ENCODE measurements around the gene HOXC5.
"Not testable (repeated sequence)": the region's sequence is repeated elsewhere in the genome, so short reads cannot be mapped to it uniquely, and the experiment has no call there.

The HOXC5 gene

GRCh38 chr12:54035568-54036264 lies 2.9 kb downstream of the HOXC5 start:
- no peak for DNase-seq

DNA sequence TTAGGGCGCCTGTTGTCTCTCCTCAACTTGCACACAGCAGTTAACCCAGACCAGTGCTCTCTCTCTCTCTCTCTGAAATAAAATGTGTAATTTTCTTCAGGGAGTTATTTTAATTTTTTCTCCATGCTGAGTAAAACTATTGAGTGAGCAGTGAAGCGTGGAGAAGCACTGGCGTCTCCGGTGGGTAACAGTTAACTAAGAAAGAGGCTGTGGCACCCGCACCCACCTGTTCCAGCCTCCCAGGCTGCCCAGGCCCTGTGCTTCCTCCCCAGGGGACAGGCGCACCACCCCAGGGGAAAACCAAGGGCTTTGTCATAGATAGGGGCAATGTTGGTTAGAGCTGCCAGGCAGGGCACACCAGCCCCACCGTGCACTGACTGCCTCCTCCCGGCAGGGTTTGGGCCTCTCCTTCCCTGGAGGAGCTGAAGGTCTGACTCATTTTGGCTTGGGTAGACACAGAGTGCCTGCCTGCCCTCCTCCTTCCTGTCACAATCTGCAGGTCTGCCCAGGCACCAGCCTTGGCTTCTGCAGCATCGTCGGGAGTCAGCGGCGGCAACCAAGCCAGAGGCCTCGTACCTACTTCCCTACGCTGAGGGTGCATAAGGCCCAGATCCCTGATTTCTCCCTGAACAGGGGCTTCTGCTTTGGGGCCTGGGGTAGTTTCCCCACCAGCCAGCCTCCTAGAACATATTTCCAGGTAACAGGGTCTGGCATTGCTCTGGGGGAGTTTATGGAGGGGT lies 3.9 kb downstream of the HOXC5 start:
- DNase-seq = no peak

GRCh38 chr12:54037360-54038283 lies 4.8 kb downstream of the HOXC5 start:
- DNase-seq = no peak

GRCh38 chr12:54038284-54038870 lies 5.5 kb downstream of the HOXC5 start:
- no peak for DNase-seq

DNA sequence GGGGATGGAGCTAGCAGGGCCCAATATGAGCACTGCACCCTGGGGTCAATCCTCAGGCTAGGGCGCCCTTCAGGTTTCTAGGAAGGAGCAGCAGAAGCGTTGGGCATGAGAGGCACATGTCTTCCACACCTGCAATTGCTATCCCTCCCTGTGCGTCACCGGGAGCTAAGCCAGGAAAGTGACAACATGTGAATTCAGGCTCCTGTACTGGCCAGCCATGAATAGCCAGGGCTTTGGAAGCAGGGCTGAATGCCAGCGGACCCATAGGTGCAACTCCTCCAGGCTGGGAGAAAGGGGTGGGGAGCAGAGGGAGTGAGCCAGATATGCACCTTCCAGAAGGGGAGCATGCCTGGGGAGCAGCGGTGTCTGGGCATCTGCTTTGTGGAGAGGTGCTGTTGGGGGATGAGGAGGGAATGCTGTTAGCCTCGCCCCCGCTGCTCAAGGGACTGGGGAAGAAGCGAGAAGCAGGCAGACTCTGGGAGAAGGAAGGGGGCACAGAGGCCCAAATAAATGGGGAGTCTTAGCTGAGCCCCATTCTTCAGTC lies 6.1 kb downstream of the HOXC5 start:
- no peak for DNase-seq

DNA sequence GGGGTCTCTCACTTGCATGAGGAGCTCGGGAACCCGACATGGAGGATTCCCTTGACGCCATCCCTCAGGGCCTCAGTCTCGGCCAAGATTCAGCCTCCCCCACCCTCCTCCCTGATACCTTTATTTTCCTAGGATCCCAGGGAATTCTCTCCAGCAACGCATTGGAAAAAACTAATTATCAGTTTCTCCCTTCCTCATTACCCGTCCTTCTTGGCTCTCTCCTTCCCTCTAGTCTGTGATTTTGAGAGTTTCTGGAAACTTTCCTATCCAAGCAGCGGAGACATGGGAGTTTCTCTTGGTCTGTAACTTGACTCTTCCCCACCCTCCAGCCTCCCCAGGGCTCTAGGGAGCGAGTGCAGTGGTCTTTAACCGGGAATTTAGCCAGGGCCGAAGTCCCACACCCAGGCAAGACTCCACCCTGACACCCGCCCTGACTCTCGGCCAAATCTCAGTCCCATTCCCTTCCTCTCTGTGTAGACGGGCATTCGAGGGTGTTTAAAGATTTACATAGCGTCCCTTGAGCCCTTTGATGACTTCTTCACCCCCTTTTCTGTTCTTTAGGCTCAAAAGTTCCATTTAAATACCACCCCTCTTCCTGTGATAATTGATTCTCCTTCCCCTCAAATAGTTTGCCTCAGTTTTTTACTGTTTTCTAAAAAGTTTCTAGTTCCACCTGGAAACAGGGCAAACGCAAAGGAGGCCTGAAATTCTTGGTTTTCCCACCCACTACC lies 6.7 kb downstream of the HOXC5 start:
- DNase-seq = no peak

- DNase-seq = no peak
Observed at GRCh38 chr12:54040148-54040494, 7.3 kb downstream of the HOXC5 start.

GRCh38 chr12:54040648-54041047 lies 7.8 kb downstream of the HOXC5 start:
- no peak for DNase-seq

GRCh38 chr12:54041097-54041690 lies 8.3 kb downstream of the HOXC5 start:
- no peak for DNase-seq

GRCh38 chr12:54042033-54042432 lies 9.2 kb downstream of the HOXC5 start:
- not testable (repeated sequence) for DNase-seq

GRCh38 chr12:54042970-54043853 lies 10.4 kb downstream of the HOXC5 start:
- no peak for DNase-seq

DNA sequence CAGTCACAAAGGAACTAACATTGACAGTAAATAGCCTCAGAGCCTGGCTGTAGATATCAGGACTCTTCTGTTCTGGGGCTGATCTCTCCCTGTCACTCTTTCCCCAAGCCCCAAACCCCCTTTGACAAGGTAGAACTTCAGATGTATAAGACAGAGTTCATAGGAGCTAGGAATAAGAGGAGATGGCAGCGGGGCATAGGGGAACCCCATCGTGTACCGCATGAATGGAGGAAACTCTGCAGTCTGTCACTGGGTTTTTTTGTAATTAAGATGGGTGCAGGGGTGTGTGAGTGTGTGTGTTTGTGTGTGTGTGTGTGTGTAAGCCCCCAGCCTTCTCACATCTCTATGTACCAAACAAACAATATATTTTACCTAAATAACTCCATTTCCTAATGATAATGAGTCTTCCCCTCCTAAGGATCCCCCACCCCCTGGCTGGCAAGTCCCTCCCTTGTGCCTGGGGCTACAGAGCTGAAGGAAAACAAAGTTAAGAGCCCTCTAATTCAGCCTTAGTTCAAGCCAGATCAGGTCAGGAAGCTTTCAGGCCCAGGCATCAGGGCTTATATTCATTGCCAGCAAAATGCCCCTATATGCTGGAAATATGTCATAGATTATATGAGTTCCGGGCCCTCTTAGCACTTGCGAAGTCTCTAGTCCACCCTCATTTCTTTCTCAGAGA lies 11.7 kb downstream of the HOXC5 start:
- DNase-seq = no peak

DNA sequence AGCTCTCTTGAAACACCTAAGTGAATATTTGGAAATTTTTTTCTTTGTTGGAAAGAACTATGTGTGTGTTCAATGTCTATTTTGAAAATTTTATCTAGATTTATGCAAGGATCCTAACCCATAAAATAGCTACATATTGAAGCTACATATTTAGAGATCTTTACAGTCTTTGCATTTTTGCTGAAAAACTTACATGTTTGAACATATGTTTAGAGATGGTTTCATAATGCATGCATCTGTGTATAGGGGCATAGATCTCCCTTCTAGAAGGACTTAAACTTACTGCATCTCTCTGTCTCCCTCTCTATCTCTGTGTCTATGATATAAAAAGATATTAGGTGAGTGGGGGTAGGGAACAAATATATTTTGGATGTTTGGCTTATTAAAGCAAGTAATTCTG lies 12.6 kb downstream of the HOXC5 start:
- no peak for DNase-seq

DNA sequence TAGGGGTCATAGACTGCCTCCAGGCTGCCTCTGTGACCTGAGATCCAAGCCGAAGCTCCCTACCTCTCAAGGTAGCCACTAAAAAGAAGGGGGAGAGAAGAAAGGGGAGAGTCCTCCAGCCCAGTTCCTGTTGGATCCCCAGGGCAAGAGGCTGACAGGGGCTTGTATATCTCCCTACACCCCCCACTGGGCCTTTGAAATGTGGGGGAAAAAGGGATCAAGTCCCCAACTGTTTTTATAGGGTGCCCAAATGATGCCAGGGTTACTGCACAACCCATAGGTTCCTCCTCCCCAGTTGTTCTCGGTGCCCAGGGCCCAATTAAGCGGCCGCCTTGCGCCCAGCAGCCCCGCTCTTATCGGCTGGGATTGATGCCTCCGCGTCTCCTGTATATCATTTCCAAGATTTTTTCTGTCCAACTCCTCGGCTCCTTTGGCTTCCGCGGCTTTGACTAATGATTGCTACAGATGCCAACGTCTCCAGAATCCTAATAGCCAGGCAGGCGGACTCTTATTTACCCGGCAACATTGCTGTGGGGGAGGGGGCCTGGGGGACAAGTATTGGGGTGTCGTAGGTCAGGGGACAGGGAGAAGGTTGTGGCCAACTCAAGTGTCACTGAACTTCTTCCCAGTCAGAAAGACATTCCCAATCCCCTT lies 13.1 kb downstream of the HOXC5 start:
- DNase-seq = no peak

DNA sequence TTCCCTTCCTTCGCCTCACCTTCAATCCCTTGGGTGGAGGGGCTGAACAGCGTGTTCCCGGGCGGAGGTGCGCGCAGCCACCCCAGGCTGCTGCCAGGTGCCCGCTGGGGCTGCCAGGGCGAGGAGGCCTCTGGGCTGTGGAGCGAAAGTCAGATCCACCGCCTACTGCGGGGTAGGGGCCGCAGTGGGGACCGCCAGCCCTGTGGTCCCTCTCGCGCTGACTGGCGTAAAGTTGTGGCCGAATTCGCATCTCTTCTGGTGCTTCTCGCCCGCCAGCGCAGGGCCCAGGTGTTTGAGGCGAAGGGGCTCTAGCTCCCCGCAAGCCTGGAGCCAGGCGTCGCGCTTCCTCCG lies 13.9 kb downstream of the HOXC5 start:
- no peak for DNase-seq

- no peak for DNase-seq
Observed at GRCh38 chr12:54047160-54047963, 14.5 kb downstream of the HOXC5 start.

GRCh38 chr12:54047964-54048303 lies 15.1 kb downstream of the HOXC5 start:
- no peak for DNase-seq

DNA sequence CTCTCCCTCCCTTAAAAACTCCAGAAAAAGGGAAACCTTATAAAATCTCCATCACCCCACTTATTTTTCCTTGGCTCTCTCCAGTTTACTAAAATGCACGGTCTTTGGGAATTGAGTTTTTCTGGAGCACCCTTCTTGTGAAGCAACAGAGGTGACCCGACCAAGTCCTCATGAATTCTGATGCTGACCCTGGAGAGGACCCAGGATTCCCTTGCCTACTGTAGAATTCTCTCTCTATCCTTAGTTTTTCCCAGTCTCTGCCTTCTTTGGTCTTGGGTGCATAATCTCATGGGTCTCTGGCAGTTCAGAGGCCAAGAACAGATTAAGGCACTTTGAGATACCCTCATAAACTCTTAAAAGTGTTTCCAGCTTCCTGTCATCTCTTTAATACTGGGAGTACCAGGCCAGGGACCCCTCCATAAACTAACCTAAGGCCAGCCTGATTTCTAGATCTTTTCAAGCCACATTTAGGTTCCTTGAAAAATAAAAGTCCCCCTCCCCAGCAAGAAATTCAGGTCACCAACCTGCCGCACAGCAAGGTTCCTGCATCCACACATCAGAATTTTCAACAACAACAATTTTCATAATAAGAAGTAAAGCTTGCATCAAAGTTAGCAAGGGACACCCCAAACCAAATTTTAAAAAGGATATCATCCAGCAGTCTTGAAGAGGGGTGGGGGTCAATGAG lies 15.7 kb downstream of the HOXC5 start:
- DNase-seq = no peak
